ENCODE results near the gene STK33. TPM values are rescaled to one million over a fixed set of nuclear protein-coding genes. Genes with fewer than 3 reads are reported as not detected.

The STK33 gene
- polyA plus RNA-seq, 1 of the 3 experiments (the other 2 are of a cell fraction) = 12.3 TPM

- WGBS (ENCODE audit: low lambda C conversion rate) = 88% methylated on average over 2 of the region's 2 CpGs
- Histone ChIP-seq H3F3A (replicated peaks; ENCODE audit: insufficient read depth) (no peaks in the 10 kb centered on the region), H3K4me2 (no peak overlapping the region), H3K4me3 (ENCODE audit: low read depth in 2 of 2, low read length in 1 of 2) (no peak overlapping the region), H3K4me1 (ENCODE audit: control insufficient read depth in 1 of 2, insufficient read depth in 2 of 2, low read depth in 1 of 2, low read length in 1 of 2) (peaks cover 0 to 13% of the 10 kb centered on the region in 2 experiments; a peak in 1 of 4 replicates), H3K27me3 (ENCODE audit: insufficient read depth) (no peaks in the 10 kb centered on the region), H3K9me3 (no peaks in the 10 kb centered on the region), H3K9me2 (no peaks in the 10 kb centered on the region), H3K27ac (ENCODE audit: low read depth in 2 of 2, low read length in 1 of 2) (no peak overlapping the region), H2AFZ (ENCODE audit: low read depth) (no peak overlapping the region), H3K79me2 (ENCODE audit: insufficient read depth) (no peaks in the 10 kb centered on the region), H4K20me1 (ENCODE audit: insufficient read depth) (no peaks in the 10 kb centered on the region), H3K36me3 (replicated peaks in 1 of 2; ENCODE audit: control insufficient read depth in 1 of 2, insufficient read depth in 2 of 2, low read length in 1 of 2) (no peaks in the 10 kb centered on the region), H3K9ac (no peak overlapping the region)
- CTCF ChIA-PET = interaction anchor here (1.6 kb wide), 1 partner anchor 13 kb away, joined by 3 read pairs; no protein-coding TSS in a partner anchor
- POLR2A ChIA-PET = no interaction called here
- no peak for TF ChIP-seq MAX (IDR thresholded peaks at IDR 0.05; ENCODE audit: low read depth)
- no peak for TF ChIP-seq SMC3 (IDR thresholded peaks at IDR 0.05; ENCODE audit: low read depth, low read length)
- no peak for TF ChIP-seq FOSL2 (IDR thresholded peaks at IDR 0.05; ENCODE audit: borderline replicate concordance, low read depth)
- no peak for TF ChIP-seq MXI1 (IDR thresholded peaks at IDR 0.05; ENCODE audit: low read depth, low read length)
- no peak for TF ChIP-seq FOXM1 (IDR thresholded peaks at IDR 0.05; ENCODE audit: low read depth)
- no peak for TF ChIP-seq YY1 (IDR thresholded peaks at IDR 0.05; ENCODE audit: low read depth)
- TF ChIP-seq RFX5 (IDR thresholded peaks at IDR 0.05; ENCODE audit: low read length) = no peak
- TF ChIP-seq NRF1 (IDR thresholded peaks at IDR 0.05; ENCODE audit: low read depth, low read length) = no peak
- no peak for TF ChIP-seq GATA2 (CRISPR knock-in tag; IDR thresholded peaks at IDR 0.05)
- TF ChIP-seq CTCF (IDR thresholded peaks at IDR 0.05) = no peak
- no peak for TF ChIP-seq TAF1 (IDR thresholded peaks at IDR 0.05; ENCODE audit: borderline replicate concordance, low read depth, low read length)
- no peak for DNase-seq
Measured at GRCh38 chr11:8347978-8348377, 246.1 kb downstream of the STK33 start.

- Histone ChIP-seq H3K4me2 (no peak overlapping the region), H3K4me3 (ENCODE audit: low read depth in 2 of 2, low read length in 1 of 2) (no peak overlapping the region), H3K36me3 (replicated peaks in 1 of 2; ENCODE audit: control insufficient read depth in 1 of 2, insufficient read depth in 2 of 2, low read length in 1 of 2) (no peaks in the 10 kb centered on the region), H4K20me1 (ENCODE audit: insufficient read depth) (no peaks in the 10 kb centered on the region), H3F3A (replicated peaks; ENCODE audit: insufficient read depth) (no peaks in the 10 kb centered on the region), H3K79me2 (ENCODE audit: insufficient read depth) (no peaks in the 10 kb centered on the region), H3K27me3 (ENCODE audit: insufficient read depth) (no peaks in the 10 kb centered on the region), H3K27ac (ENCODE audit: low read depth in 2 of 2, low read length in 1 of 2) (no peak overlapping the region), H3K9ac (no peak overlapping the region), H2AFZ (ENCODE audit: low read depth) (no peak overlapping the region), H3K9me3 (no peaks in the 10 kb centered on the region), H3K4me1 (ENCODE audit: control insufficient read depth in 1 of 2, insufficient read depth in 2 of 2, low read depth in 1 of 2, low read length in 1 of 2) (peaks cover 0 to 17% of the 10 kb centered on the region in 2 experiments; a peak in 1 of 4 replicates), H3K9me2 (no peaks in the 10 kb centered on the region)
- TF ChIP-seq RXRA (IDR thresholded peaks at IDR 0.05; ENCODE audit: borderline replicate concordance, low read depth) = no peak
- DNase-seq = no peak
- ChIA-PET POLR2A (no interaction called here), CTCF (interaction anchor here (1.1 to 1.6 kb wide), 3 partner anchors 14 to 17 kb away, joined by 3 to 6 read pairs (median 3); no protein-coding TSS in a partner anchor)
- 70% methylated on average over 13 of the region's 16 CpGs for WGBS (ENCODE audit: low lambda C conversion rate)
Measured at GRCh38 chr11:8346157-8346755, 247.8 kb downstream of the STK33 start.
